ENCODE results near the gene MCTP1. TPM values are rescaled to one million over a fixed set of nuclear protein-coding genes. Genes with fewer than 3 reads are reported as not detected.

Gene MCTP1
- total RNA-seq, 2 experiments from 2014 or later, result not detected

- peaks cover 7% of the 10 kb centered on the region; the same call in 1 of the 2 replicates for H3K36me3 ChIP-seq (ENCODE audit: insufficient read depth, low read length)
- POLR2A ChIA-PET, result no interaction called here
These were observed 586.7 kb downstream of the MCTP1 start for GRCh38 chr5:94698197-94698596.

GRCh38 chr5:94694671-94695070, 590.2 kb downstream of the MCTP1 start:
- no peak overlapping the region for H2AFZ ChIP-seq (ENCODE audit: low read length)
- H3K4me2 ChIP-seq (ENCODE audit: low read length), result no peak overlapping the region
- H3K79me2 ChIP-seq (ENCODE audit: insufficient read depth, low read depth, low read length), result no peaks in the 10 kb centered on the region
- DNase-seq (ENCODE audit: low spot score), result no peak
- H4K20me1 ChIP-seq (ENCODE audit: insufficient read depth, low read length), result no peaks in the 10 kb centered on the region
- no peaks in the 10 kb centered on the region for H3K9me2 ChIP-seq (ENCODE audit: insufficient read depth, low read length)
- ChIA-PET POLR2A (no interaction called here), CTCF (ENCODE audit: unreplicated experiment) (no interaction called here)
- H3K4me3 ChIP-seq (ENCODE audit: low read depth, low read length, poor library complexity, severe bottlenecking), result no peak overlapping the region
- no peak overlapping the region for H3K27ac ChIP-seq (ENCODE audit: low read depth, low read length, poor library complexity, severe bottlenecking)
- intact Hi-C loops (cut with micrococcal nuclease; ENCODE audit: unreplicated experiment), result no loop called here
- TF ChIP-seq EZH2phosphoT487 (IDR thresholded peaks at IDR 0.05; ENCODE audit: borderline replicate concordance, low read depth, low read length), result no peak
- TF ChIP-seq CTCF (conservative IDR thresholded peaks at IDR 0.05; ENCODE audit: low read length), result no peak
- no TSS peak for BruUV-seq (replicated peaks)
- peaks cover 27% of the 10 kb centered on the region; the same call in 1 of the 2 replicates for H3K36me3 ChIP-seq (ENCODE audit: insufficient read depth, low read length)
- H3K4me1 ChIP-seq (ENCODE audit: insufficient read depth, low read length, poor library complexity, severe bottlenecking), result no peaks in the 10 kb centered on the region
- H3K9me3 ChIP-seq (ENCODE audit: low read length), result no peaks in the 10 kb centered on the region

More at GRCh38 chr5:94698197-94698596, 586.7 kb downstream of the MCTP1 start:
- H3K79me2 ChIP-seq (ENCODE audit: insufficient read depth, low read depth, low read length), result no peaks in the 10 kb centered on the region
- no peaks in the 10 kb centered on the region for H3K9me2 ChIP-seq (ENCODE audit: insufficient read depth, low read length)
- intact Hi-C loops (cut with micrococcal nuclease; ENCODE audit: unreplicated experiment), result no loop called here
- peaks cover 14% of the 10 kb centered on the region for H3K4me1 ChIP-seq (ENCODE audit: insufficient read depth, low read length, poor library complexity, severe bottlenecking)
- no TSS peak for BruUV-seq (replicated peaks)
- CTCF ChIA-PET (ENCODE audit: unreplicated experiment), result no interaction called here
- no peak overlapping the region for H3K4me3 ChIP-seq (ENCODE audit: low read depth, low read length, poor library complexity, severe bottlenecking)
- H3K4me2 ChIP-seq (ENCODE audit: low read length), result no peak overlapping the region
- H2AFZ ChIP-seq (ENCODE audit: low read length), result no peak overlapping the region
- TF ChIP-seq EZH2phosphoT487 (IDR thresholded peaks at IDR 0.05; ENCODE audit: borderline replicate concordance, low read depth, low read length) (no peak), CTCF (conservative IDR thresholded peaks at IDR 0.05; ENCODE audit: low read length) (no peak)
- no peak for DNase-seq (ENCODE audit: low spot score)
- no peaks in the 10 kb centered on the region; the same call in 1 of the 2 replicates for H4K20me1 ChIP-seq (ENCODE audit: insufficient read depth, low read length)
- no peaks in the 10 kb centered on the region for H3K9me3 ChIP-seq (ENCODE audit: low read length)
- H3K27ac ChIP-seq (ENCODE audit: low read depth, low read length, poor library complexity, severe bottlenecking), result no peak overlapping the region

GRCh38 chr5:94693845-94694370, 591.0 kb downstream of the MCTP1 start:
- DNase-seq (ENCODE audit: low spot score), result no peak
- H3K4me3 ChIP-seq (ENCODE audit: low read depth, low read length, poor library complexity, severe bottlenecking), result no peak overlapping the region
- H3K4me2 ChIP-seq (ENCODE audit: low read length), result no peak overlapping the region
- H3K9me3 ChIP-seq (ENCODE audit: low read length), result no peaks in the 10 kb centered on the region
- ChIA-PET CTCF (ENCODE audit: unreplicated experiment) (no interaction called here), POLR2A (no interaction called here)
- H4K20me1 ChIP-seq (ENCODE audit: insufficient read depth, low read length), result no peaks in the 10 kb centered on the region
- no peaks in the 10 kb centered on the region for H3K4me1 ChIP-seq (ENCODE audit: insufficient read depth, low read length, poor library complexity, severe bottlenecking)
- intact Hi-C loops (cut with micrococcal nuclease; ENCODE audit: unreplicated experiment), result no loop called here
- H3K79me2 ChIP-seq (ENCODE audit: insufficient read depth, low read depth, low read length), result no peaks in the 10 kb centered on the region
- no peak overlapping the region for H3K27ac ChIP-seq (ENCODE audit: low read depth, low read length, poor library complexity, severe bottlenecking)
- no peaks in the 10 kb centered on the region for H3K9me2 ChIP-seq (ENCODE audit: insufficient read depth, low read length)
- peaks cover 35% of the 10 kb centered on the region; the same call in 1 of the 2 replicates for H3K36me3 ChIP-seq (ENCODE audit: insufficient read depth, low read length)
- H2AFZ ChIP-seq (ENCODE audit: low read length), result no peak overlapping the region
- no peak for TF ChIP-seq CTCF (conservative IDR thresholded peaks at IDR 0.05; ENCODE audit: low read length)
- TF ChIP-seq EZH2phosphoT487 (IDR thresholded peaks at IDR 0.05; ENCODE audit: borderline replicate concordance, low read depth, low read length), result no peak
- no TSS peak for BruUV-seq (replicated peaks)
